HCT116 (cell line): Measurements from ENCODE around the gene DNAJB9. TPM values are rescaled to one million over a fixed set of nuclear protein-coding genes. Genes with fewer than 3 reads are reported as not detected.

Experiments
- ATAC-seq: fragments of 200-7000 bp; cut with Tn5 transposase; 2 replicates; pipeline ENCODE4 v1.9.1; 2020; ENCODE audit warnings: mild to moderate bottlenecking, moderate library complexity
- BruUV-seq: library from RNA; stranded (reverse); fragments of 400-500 nt; replicated peaks from 2 replicates; lab custom pipeline; 2021; lab: Mats Ljungman, UMichigan
- CTCF ChIA-PET: fragments of 300-600 bp; sonication (Branson Sonifier 250); formaldehyde crosslinking; loops from one replicate; lab custom pipeline; 2021; ENCODE audit warnings: antibody characterized with exemption; lab: Charles Lee
- POLR2A ChIA-PET: fragments of 300-600, 350-600 bp; sonication (Branson Sonifier 250); formaldehyde crosslinking; loops from one replicate; lab custom pipeline; 2021; ENCODE audit warnings: antibody characterized with exemption; lab: Charles Lee
- RAD21 ChIA-PET, 2 experiments: fragments of 300-600 bp; sonication (Branson Sonifier 250); formaldehyde crosslinking; loops; one replicate each; lab custom pipeline; 2023; ENCODE audit warnings: low total read pairs in 2 of 2; ENCODE audit not compliant: uncharacterized antibody in 2 of 2, unreplicated experiment in 2 of 2, low non-redundant PET in 1 of 2; lab: Charles Lee
- DNase-seq: peaks from one replicate; pipeline ENCODE4 v3.0.0-alpha.2; 2010; ENCODE audit warnings: low read depth, low spot score
- H2AFZ ChIP-seq: fragments of 200-600 bp; shearing (Covaris generic), sonication (generic); 2 replicates; pipeline ENCODE4 v1.6.1; 2017; ENCODE audit warnings: low read depth, mixed run types, mixed read lengths, antibody characterized with exemption, low read length; ENCODE audit not compliant: poor library complexity, severe bottlenecking
- H3K27ac ChIP-seq: 2 replicates; pipeline ENCODE4 v1.5.1; 2012; ENCODE audit warnings: low read depth, low read length
- H3K27me3 ChIP-seq: fragments of 200-600 bp; sonication (generic); 2 replicates; pipeline ENCODE4 v1.6.1; 2016; ENCODE audit warnings: mixed run types, low read length, mixed read lengths; ENCODE audit not compliant: insufficient read depth
- H3K36me3 ChIP-seq, 2 experiments: fragments of 200-500 bp in 1 of 2; fragments of 200-600 bp in 1 of 2; sonication (Bioruptor generic) in 1 of 2; sonication (generic) in 1 of 2; 2 replicates each; pipeline versions ENCODE4 v1.5.1 to v1.6.1; 2014 to 2016; ENCODE audit warnings: low read length in 2 of 2, inconsistent platforms in 1 of 2, mixed read lengths in 1 of 2, mixed run types in 1 of 2; ENCODE audit not compliant: insufficient read depth in 2 of 2, control insufficient read depth in 1 of 2
- H3K4me1 ChIP-seq, 2 experiments: fragments of 200-600 bp in 1 of 2; sonication (generic) in 1 of 2; 2 replicates each; pipeline versions ENCODE4 v1.5.1 to v1.6.1; 2012 to 2017; ENCODE audit warnings: low read length in 2 of 2, inconsistent platforms in 1 of 2, mild to moderate bottlenecking in 1 of 2, mixed read lengths in 1 of 2, mixed run types in 1 of 2, moderate library complexity in 1 of 2; ENCODE audit not compliant: insufficient read depth in 2 of 2, control insufficient read depth in 1 of 2
- H3K4me2 ChIP-seq: fragments of 200-600 bp; sonication (generic); 2 replicates; pipeline ENCODE4 v1.6.1; 2017; ENCODE audit warnings: mixed run types, low read length, mixed read lengths
- H3K4me3 ChIP-seq, 2 experiments: fragments of 200-600 bp in 1 of 2; sonication (generic) in 1 of 2; replicated peaks in 1 of 2; 2 replicates each; pipeline ENCODE4 v1.5.1; 2011 to 2016; ENCODE audit warnings: low read length in 2 of 2, control low read depth in 1 of 2, low read depth in 1 of 2, mild to moderate bottlenecking in 1 of 2, mixed read lengths in 1 of 2, mixed run types in 1 of 2
- H3K79me2 ChIP-seq: fragments of 200-600 bp; sonication (generic); 2 replicates; pipeline ENCODE4 v1.6.1; 2017; ENCODE audit warnings: mild to moderate bottlenecking, mixed run types, low read length, moderate library complexity, mixed read lengths; ENCODE audit not compliant: insufficient read depth
- H3K9ac ChIP-seq: fragments of 200-600 bp; sonication (generic); 2 replicates; pipeline ENCODE4 v1.6.1; 2016; ENCODE audit warnings: low read length, mixed read lengths
- H3K9me2 ChIP-seq: fragments of 200-600 bp; sonication (generic), shearing (Covaris generic); 2 replicates; pipeline ENCODE4 v1.6.1; 2017; ENCODE audit warnings: mixed run types, mild to moderate bottlenecking, moderate library complexity; ENCODE audit not compliant: insufficient read depth
- H3K9me3 ChIP-seq, 2 experiments: fragments of 200-500 bp in 1 of 2; fragments of 200-600 bp in 1 of 2; sonication (Bioruptor generic) in 1 of 2; sonication (generic) in 1 of 2; 2 replicates each; pipeline ENCODE4 v1.6.1; 2014 to 2017; ENCODE audit warnings: low read length in 2 of 2, mixed read lengths in 2 of 2, inconsistent platforms in 1 of 2, low read depth in 1 of 2, mild to moderate bottlenecking in 1 of 2, mixed run types in 1 of 2, moderate library complexity in 1 of 2; ENCODE audit not compliant: control insufficient read depth in 1 of 2, insufficient read depth in 1 of 2
- H4K20me1 ChIP-seq: fragments of 200-600 bp; sonication (generic), shearing (Covaris generic); 2 replicates; pipeline ENCODE4 v1.6.1; 2017; ENCODE audit warnings: mixed run types, mild to moderate bottlenecking, moderate library complexity; ENCODE audit not compliant: insufficient read depth
- CBX3 ChIP-seq: IDR thresholded peaks from 2 replicates; pipeline ENCODE4 v1.6.1; 2012; ENCODE audit warnings: low read depth
- CEBPB ChIP-seq: IDR thresholded peaks from 2 replicates; pipeline ENCODE4 v1.6.1; 2012; ENCODE audit warnings: low read depth
- CTCF ChIP-seq, 3 experiments: fragments of 200-600 bp in 1 of 3; sonication (generic) in 1 of 3; IDR thresholded peaks in 2 of 3; conservative IDR thresholded peaks in 1 of 3; 2 replicates each; pipeline ENCODE4 v1.5.1; 2012 to 2017; ENCODE audit warnings: low read depth in 2 of 3, low read length in 2 of 3, antibody characterized with exemption in 1 of 3, borderline replicate concordance in 1 of 3, control low read depth in 1 of 3, mild to moderate bottlenecking in 1 of 3, mixed read lengths in 1 of 3, mixed run types in 1 of 3, moderate library complexity in 1 of 3; ENCODE audit not compliant: insufficient read depth in 1 of 3
- EGR1 ChIP-seq: IDR thresholded peaks from 2 replicates; pipeline ENCODE4 v1.6.1; 2012; ENCODE audit warnings: low read depth
- ELF1 ChIP-seq: IDR thresholded peaks from 2 replicates; pipeline ENCODE4 v1.6.1; 2012; ENCODE audit warnings: low read depth, borderline replicate concordance
- EZH2 ChIP-seq: fragments of 200-600 bp; sonication (generic); IDR thresholded peaks from 2 replicates; pipeline ENCODE4 v1.6.1; 2017; ENCODE audit warnings: antibody characterized with exemption, mixed run types
- FOSL1 ChIP-seq: IDR thresholded peaks from 2 replicates; pipeline ENCODE4 v1.6.1; 2012; ENCODE audit warnings: low read depth
- MAX ChIP-seq: IDR thresholded peaks from 2 replicates; pipeline ENCODE4 v1.6.1; 2012
- POLR2A ChIP-seq: IDR thresholded peaks from 2 replicates; pipeline ENCODE4 v1.7.0; 2011; ENCODE audit warnings: borderline replicate concordance; ENCODE audit not compliant: insufficient read depth, insufficient read length; ENCODE audit errors: extremely low read depth
- SIN3A ChIP-seq: IDR thresholded peaks from 2 replicates; pipeline ENCODE4 v1.6.1; 2012; ENCODE audit warnings: low read depth
- SP1 ChIP-seq: IDR thresholded peaks from 2 replicates; pipeline ENCODE4 v1.6.1; 2012; ENCODE audit warnings: low read depth
- SRF ChIP-seq: IDR thresholded peaks from 2 replicates; pipeline ENCODE4 v1.6.1; 2012; ENCODE audit warnings: low read depth
- YY1 ChIP-seq: IDR thresholded peaks from 2 replicates; pipeline ENCODE4 v1.6.1; 2011; ENCODE audit warnings: low read length, low read depth, moderate library complexity, mild to moderate bottlenecking; ENCODE audit not compliant: insufficient replicate concordance; ENCODE audit errors: extremely low read depth
- ZFX ChIP-seq: fragments of 450-650 bp; IDR thresholded peaks from 2 replicates; pipeline ENCODE4 v1.6.1; 2017
- intact Hi-C: fragments of 100-400 bp; cut with micrococcal nuclease; formaldehyde crosslinking; loops from 2 replicates; pipeline ENCODE4 v1.10.0; 2022
- total RNA-seq: library from RNA; stranded (reverse); gene quantifications from one replicate; pipeline ENCODE4 v1.2.1, GENCODE V29; 2021; ENCODE audit not compliant: unreplicated experiment
- TF ChIP-seq, protein P1 (sequence below): IDR thresholded peaks from 2 replicates; pipeline ENCODE4 v1.6.1; 2011; ENCODE audit warnings: mild to moderate bottlenecking, low read length, moderate library complexity; ENCODE audit not compliant: insufficient replicate concordance; ENCODE audit errors: extremely low read depth
- TF ChIP-seq, protein P2 (sequence below): IDR thresholded peaks from 2 replicates; pipeline ENCODE4 v1.6.1; 2012; ENCODE audit warnings: low read depth

DNAJB9 gene
- total RNA-seq, 1 experiment from 2014 or later = 10.1 TPM

DNA sequence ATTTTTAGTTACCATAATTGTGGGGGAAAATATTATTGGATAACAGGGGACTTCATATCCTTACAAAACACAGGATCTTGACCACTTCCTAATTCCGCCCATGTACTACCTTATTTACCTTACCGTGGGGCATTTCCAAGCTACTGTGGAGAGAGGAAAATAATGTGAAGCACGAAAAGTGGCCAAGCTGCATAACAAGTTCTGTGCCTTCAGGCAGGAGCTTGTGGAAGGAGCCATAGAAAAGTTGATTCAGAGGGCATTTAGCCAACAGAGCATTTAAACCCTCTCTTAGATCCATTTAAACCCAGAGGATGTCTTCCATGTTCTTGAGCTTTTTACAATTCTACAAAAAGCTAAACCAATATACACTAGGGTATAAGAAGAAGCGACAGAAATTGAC lies 41.6 kb downstream of the DNAJB9 start:
- Histone ChIP-seq H2AFZ (no peak overlapping the region), H4K20me1 (no peaks in the 10 kb centered on the region), H3K4me2 (no peak overlapping the region), H3K4me1 (no peaks in the 10 kb centered on the region), H3K27ac (no peak overlapping the region), H3K9me2 (no peaks in the 10 kb centered on the region), H3K36me3 (no peaks in the 10 kb centered on the region), H3K4me3 (no peak overlapping the region), H3K27me3 (no peaks in the 10 kb centered on the region), H3K9ac (no peak overlapping the region), H3K79me2 (no peaks in the 10 kb centered on the region), H3K9me3 (no peaks in the 10 kb centered on the region)
- DNase-seq = no peak
- intact Hi-C loops = loop anchor here (5.0 to 10.0 kb wide), 3 partner anchors 481 to 1834 kb away; no protein-coding TSS in a partner anchor
- TF ChIP-seq, protein P1, sequence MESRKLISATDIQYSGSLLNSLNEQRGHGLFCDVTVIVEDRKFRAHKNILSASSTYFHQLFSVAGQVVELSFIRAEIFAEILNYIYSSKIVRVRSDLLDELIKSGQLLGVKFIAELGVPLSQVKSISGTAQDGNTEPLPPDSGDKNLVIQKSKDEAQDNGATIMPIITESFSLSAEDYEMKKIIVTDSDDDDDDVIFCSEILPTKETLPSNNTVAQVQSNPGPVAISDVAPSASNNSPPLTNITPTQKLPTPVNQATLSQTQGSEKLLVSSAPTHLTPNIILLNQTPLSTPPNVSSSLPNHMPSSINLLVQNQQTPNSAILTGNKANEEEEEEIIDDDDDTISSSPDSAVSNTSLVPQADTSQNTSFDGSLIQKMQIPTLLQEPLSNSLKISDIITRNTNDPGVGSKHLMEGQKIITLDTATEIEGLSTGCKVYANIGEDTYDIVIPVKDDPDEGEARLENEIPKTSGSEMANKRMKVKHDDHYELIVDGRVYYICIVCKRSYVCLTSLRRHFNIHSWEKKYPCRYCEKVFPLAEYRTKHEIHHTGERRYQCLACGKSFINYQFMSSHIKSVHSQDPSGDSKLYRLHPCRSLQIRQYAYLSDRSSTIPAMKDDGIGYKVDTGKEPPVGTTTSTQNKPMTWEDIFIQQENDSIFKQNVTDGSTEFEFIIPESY = no peak
- TF ChIP-seq SRF (no peak), SP1 (no peak), POLR2A (no peak), FOSL1 (no peak), ZFX (no peak), YY1 (no peak), MAX (no peak), CBX3 (no peak), SIN3A (no peak), EGR1 (no peak), EZH2 (no peak), ELF1 (no peak), CEBPB (no peak), CTCF (IDR thresholded peaks at IDR 0.05 in 2 of 3, conservative IDR thresholded peaks at IDR 0.05 in 1 of 3; ENCODE audit: borderline replicate concordance in 1 of 3, insufficient read depth in 1 of 3, low read depth in 2 of 3, low read length in 2 of 3) (no peak)
- TF ChIP-seq, protein P2, sequence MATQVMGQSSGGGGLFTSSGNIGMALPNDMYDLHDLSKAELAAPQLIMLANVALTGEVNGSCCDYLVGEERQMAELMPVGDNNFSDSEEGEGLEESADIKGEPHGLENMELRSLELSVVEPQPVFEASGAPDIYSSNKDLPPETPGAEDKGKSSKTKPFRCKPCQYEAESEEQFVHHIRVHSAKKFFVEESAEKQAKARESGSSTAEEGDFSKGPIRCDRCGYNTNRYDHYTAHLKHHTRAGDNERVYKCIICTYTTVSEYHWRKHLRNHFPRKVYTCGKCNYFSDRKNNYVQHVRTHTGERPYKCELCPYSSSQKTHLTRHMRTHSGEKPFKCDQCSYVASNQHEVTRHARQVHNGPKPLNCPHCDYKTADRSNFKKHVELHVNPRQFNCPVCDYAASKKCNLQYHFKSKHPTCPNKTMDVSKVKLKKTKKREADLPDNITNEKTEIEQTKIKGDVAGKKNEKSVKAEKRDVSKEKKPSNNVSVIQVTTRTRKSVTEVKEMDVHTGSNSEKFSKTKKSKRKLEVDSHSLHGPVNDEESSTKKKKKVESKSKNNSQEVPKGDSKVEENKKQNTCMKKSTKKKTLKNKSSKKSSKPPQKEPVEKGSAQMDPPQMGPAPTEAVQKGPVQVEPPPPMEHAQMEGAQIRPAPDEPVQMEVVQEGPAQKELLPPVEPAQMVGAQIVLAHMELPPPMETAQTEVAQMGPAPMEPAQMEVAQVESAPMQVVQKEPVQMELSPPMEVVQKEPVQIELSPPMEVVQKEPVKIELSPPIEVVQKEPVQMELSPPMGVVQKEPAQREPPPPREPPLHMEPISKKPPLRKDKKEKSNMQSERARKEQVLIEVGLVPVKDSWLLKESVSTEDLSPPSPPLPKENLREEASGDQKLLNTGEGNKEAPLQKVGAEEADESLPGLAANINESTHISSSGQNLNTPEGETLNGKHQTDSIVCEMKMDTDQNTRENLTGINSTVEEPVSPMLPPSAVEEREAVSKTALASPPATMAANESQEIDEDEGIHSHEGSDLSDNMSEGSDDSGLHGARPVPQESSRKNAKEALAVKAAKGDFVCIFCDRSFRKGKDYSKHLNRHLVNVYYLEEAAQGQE = no peak
- no TSS peak for BruUV-seq
- ATAC-seq = no peak
- CTCF ChIA-PET = interaction anchor here (0.9 kb wide), 1 partner anchor 8 kb away, joined by 3 read pairs; no protein-coding TSS in a partner anchor
- RAD21 ChIA-PET = no interaction called here
- POLR2A ChIA-PET = no interaction called here
